ENCODE results near the gene HPDL. TPM values are rescaled to one million over a fixed set of nuclear protein-coding genes. Genes with fewer than 3 reads are reported as not detected.

HPDL gene
- total RNA-seq, 6 experiments from 2014 or later = 0.36 to 0.80 (median 0.58) TPM

- H3K9me3 Mint-ChIP-seq = no peaks in the 10 kb centered on the region
- TF ChIP-seq, protein P1, sequence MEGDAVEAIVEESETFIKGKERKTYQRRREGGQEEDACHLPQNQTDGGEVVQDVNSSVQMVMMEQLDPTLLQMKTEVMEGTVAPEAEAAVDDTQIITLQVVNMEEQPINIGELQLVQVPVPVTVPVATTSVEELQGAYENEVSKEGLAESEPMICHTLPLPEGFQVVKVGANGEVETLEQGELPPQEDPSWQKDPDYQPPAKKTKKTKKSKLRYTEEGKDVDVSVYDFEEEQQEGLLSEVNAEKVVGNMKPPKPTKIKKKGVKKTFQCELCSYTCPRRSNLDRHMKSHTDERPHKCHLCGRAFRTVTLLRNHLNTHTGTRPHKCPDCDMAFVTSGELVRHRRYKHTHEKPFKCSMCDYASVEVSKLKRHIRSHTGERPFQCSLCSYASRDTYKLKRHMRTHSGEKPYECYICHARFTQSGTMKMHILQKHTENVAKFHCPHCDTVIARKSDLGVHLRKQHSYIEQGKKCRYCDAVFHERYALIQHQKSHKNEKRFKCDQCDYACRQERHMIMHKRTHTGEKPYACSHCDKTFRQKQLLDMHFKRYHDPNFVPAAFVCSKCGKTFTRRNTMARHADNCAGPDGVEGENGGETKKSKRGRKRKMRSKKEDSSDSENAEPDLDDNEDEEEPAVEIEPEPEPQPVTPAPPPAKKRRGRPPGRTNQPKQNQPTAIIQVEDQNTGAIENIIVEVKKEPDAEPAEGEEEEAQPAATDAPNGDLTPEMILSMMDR (IDR thresholded peaks at IDR 0.05) = no peak
- DNase-seq = no peak
- H3K27me3 Mint-ChIP-seq (ENCODE audit: insufficient read depth) = no peaks in the 10 kb centered on the region
- peaks cover 7% of the 10 kb centered on the region for H3K36me3 Mint-ChIP-seq (ENCODE audit: low read depth)
- peaks cover 22% of the 10 kb centered on the region for H3K4me1 Mint-ChIP-seq (ENCODE audit: low read depth)
- H3K27ac Mint-ChIP-seq = peak overlapping the region; percentile 75
- peak overlapping the region; percentile 45 for H3K4me3 Mint-ChIP-seq
Observed at GRCh38 chr1:45348609-45348965, 21.9 kb downstream of the HPDL start.

DNA sequence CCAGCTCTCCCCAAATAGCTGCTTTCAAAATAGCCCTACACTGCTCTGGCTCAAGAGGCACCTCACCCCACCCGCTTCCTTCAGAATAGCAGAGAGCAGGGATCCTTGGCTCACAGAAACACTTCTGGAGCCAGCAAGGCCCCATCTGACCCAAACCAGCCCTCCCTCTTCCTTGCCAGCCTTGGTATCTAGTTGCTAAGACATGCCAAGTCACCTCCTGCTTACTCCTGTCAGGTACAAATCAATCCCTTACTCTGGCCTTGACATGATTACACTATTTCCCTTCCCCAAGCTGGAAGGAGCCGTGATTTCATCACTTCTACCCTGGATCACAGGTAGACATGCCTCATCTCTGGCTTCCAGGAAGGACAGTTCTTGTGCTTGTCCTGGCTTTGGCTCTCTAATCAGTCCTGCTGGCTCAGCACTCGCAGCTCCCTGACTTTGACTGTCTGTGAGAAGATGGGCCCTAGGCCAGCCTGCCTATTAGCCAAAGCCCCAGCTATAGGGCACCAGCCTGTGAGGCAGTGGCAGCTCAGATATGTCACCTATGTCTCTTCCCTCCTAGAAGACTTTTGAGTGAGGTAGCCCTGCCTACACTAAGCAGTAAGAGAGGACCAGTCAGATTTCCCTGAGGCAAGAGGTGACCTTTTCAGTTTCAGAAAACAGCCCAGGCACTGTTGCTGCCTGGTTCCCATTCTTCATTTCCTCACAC is 22.4 kb downstream of the HPDL start:
- Mint-ChIP-seq H3K27me3 (ENCODE audit: insufficient read depth) (no peaks in the 10 kb centered on the region), H3K9me3 (no peaks in the 10 kb centered on the region), H3K36me3 (ENCODE audit: low read depth) (peaks cover 5% of the 10 kb centered on the region), H3K27ac (peak overlapping the region; percentile 75; the same call in 1 of the 2 replicates), H3K4me1 (ENCODE audit: low read depth) (peaks cover 22% of the 10 kb centered on the region), H3K4me3 (no peak overlapping the region; the same call in 1 of the 2 replicates)
- TF ChIP-seq, protein P1 (IDR thresholded peaks at IDR 0.05) = no peak
- DNase-seq = no peak

- no peaks in the 10 kb centered on the region for H3K27me3 Mint-ChIP-seq (ENCODE audit: insufficient read depth)
- H3K4me1 Mint-ChIP-seq (ENCODE audit: low read depth) = peaks cover 22% of the 10 kb centered on the region
- H3K27ac Mint-ChIP-seq = no peak overlapping the region
- no peaks in the 10 kb centered on the region; the same call in 1 of the 2 replicates for H3K36me3 Mint-ChIP-seq (ENCODE audit: low read depth)
- H3K9me3 Mint-ChIP-seq = no peaks in the 10 kb centered on the region
- DNase-seq = no peak
- H3K4me3 Mint-ChIP-seq = no peak overlapping the region
- TF ChIP-seq, protein P1 (IDR thresholded peaks at IDR 0.05) = no peak
Observed at GRCh38 chr1:45351508-45351907, 24.8 kb downstream of the HPDL start.

GRCh38 chr1:45353685-45354084 is 27.0 kb downstream of the HPDL start:
- Mint-ChIP-seq H3K4me1 (ENCODE audit: low read depth) (peaks cover 9% of the 10 kb centered on the region), H3K4me3 (no peak overlapping the region), H3K9me3 (no peaks in the 10 kb centered on the region), H3K27ac (no peak overlapping the region), H3K27me3 (ENCODE audit: insufficient read depth) (no peaks in the 10 kb centered on the region), H3K36me3 (ENCODE audit: low read depth) (no peaks in the 10 kb centered on the region)
- TF ChIP-seq, protein P1 (IDR thresholded peaks at IDR 0.05) = no peak
- no peak for DNase-seq

GRCh38 chr1:45354838-45355237 is 28.1 kb downstream of the HPDL start:
- peaks cover 1% of the 10 kb centered on the region for H3K4me1 Mint-ChIP-seq (ENCODE audit: low read depth)
- no peak for DNase-seq
- no peak overlapping the region for H3K4me3 Mint-ChIP-seq
- no peaks in the 10 kb centered on the region for H3K9me3 Mint-ChIP-seq
- no peaks in the 10 kb centered on the region for H3K27me3 Mint-ChIP-seq (ENCODE audit: insufficient read depth)
- H3K27ac Mint-ChIP-seq = no peak overlapping the region
- TF ChIP-seq, protein P1 (IDR thresholded peaks at IDR 0.05) = no peak
- H3K36me3 Mint-ChIP-seq (ENCODE audit: low read depth) = no peaks in the 10 kb centered on the region

All from HFFc6 (cell line).